ENCODE measurements around the gene TIE1.

Gene TIE1

GRCh38 chr1:43338001-43338400 is 37.2 kb downstream of the TIE1 start:
- no peak for DNase-seq (ENCODE audit: low spot score)

- no peak for DNase-seq (ENCODE audit: low spot score)
Measured at GRCh38 chr1:43339584-43340232, 38.9 kb downstream of the TIE1 start.

- no peak for DNase-seq (ENCODE audit: low spot score)
Measured at GRCh38 chr1:43340559-43340958, 39.8 kb downstream of the TIE1 start.

GRCh38 chr1:43344267-43344850 is 43.6 kb downstream of the TIE1 start:
- no peak for DNase-seq (ENCODE audit: low spot score)

- DNase-seq (ENCODE audit: low spot score) = no peak
Measured at GRCh38 chr1:43345120-43345519, 44.3 kb downstream of the TIE1 start.

- no peak for DNase-seq (ENCODE audit: low spot score)
Measured at GRCh38 chr1:43346636-43347035, 45.9 kb downstream of the TIE1 start.

DNA sequence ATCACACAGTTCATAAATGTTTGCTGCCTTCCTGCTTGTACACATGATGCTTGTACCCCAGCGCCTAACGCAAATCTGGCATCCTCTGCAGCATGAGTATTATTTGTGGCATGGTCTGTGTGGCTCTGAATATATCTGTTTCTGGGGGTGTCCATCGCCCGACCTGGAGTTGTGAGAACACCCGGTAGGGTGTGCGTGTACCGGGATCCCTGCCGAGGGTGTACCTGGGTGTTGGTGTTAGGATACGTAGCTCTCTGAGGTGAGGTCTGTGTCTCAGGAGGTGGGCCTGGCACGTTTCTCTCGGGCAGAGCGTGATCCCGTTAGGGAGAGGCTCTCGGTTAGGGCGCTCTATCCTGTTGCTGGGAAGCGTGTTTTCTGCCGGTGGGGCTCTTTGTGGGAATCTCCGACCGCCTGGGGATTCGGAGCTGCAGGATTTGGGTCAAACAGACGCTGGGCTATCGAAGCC is 47.6 kb downstream of the TIE1 start:
- no peak for DNase-seq (ENCODE audit: low spot score)

DNA sequence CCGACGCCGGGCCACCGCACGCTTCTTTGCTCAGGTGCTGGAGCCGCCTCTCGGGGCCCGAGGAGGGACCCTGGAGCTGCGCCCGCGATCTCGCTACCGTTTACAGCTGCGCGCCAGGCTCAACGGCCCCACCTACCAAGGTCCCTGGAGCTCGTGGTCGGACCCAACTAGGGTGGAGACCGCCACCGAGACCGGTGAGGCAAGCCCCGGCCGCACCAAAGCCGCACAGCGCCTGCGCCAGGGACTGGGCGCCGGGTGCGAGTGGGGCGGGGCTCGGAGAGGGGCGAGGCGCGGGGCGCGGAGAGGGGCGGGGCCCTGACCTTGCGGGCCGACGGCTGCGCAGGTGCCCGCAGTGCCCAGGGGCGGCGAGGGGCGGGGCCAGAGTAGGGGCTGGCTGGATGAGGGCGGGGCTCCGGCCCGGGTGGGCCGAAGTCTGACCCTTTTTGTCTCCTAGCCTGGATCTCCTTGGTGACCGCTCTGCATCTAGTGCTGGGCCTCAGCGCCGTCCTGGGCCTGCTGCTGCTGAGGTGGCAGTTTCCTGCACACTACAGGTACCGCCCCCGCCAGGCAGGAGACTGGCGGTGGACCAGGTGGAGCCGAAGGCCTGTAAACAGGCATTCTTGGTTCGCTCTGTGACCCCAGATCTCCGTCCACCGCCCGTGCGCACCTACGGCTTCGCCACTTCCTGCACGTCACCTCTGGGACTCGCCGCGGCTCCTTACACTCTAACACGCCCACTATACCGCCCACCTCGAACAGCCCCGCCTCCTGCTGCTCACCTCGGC is 48.2 kb downstream of the TIE1 start:
- peak; percentile 78 for DNase-seq (ENCODE audit: low spot score)

DNA sequence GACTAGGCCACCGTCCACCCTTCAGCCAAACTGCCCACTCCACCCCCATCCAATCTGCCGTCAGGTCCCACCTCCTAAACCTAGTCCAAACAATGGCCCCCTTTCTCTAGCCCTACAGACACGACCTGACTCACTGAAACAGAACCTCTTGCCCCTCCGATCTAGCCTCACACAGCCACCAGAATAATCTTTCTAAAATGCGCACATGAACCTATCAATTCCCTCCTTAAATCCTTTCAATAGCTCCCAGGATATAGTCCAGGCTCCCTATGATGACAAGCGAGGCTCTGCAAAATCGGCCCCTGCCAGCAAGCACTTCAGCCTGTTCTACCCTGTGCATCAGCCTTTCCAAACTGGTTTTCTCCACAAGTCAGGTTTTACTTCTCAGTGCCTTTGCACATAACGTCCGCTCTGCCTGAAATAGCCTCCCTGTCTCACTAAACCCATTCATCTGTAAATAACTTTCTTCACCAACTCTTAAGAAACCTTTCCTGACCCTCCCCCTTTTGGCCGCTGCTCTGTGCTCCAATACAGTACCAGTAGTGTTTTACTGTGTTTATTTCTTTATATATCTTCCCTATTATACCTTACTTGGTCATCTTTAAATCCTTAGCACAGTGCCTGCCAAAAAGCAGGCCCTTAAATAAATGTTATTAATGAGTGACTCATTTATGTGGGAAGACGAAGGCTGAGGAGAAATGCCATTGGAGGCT is 49.0 kb downstream of the TIE1 start:
- DNase-seq (ENCODE audit: low spot score) = no peak

GRCh38 chr1:43350976-43351375 is 50.2 kb downstream of the TIE1 start:
- DNase-seq (ENCODE audit: low spot score) = no peak

DNA sequence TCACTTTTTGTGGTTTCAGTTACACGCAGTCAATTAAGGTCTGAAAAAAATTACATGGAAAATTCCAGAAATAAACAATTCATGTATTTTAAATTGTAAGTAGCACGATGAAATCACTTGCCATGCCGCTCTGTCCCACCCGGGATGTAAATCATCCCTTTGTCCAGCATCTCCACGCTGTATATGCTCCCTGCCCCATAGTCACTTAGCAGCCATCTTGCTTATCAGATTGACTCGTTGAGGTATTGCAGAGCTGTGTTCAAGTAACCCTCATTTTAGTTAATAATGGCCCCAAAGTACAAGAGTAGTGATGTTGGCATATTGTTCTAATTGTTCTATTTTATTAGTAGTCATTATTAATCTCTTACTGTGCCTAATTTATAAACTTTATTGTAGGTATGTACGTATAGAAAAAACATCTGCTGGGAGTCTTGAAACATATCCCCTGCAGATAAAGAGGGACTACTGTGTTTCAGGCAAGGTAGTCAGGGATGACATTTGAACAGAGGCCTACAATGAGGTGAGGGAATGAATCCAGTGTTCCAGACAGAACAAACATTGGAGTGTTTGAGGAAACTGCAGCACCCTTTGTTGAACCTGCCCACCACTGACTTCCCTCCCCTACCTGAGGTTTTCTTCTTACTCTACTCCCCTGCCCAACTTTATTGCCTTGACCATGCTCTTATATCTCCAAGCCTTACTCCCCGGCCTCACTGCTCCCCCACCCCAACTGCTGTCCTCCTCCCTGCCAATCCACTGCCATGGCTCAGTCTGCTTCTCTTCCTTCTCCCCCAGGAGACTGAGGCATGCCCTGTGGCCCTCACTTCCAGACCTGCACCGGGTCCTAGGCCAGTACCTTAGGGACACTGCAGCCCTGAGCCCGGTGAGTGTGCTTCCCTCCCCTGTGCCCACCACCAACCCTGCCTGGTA is 50.9 kb downstream of the TIE1 start:
- DNase-seq (ENCODE audit: low spot score) = no peak

- no peak for DNase-seq (ENCODE audit: low spot score)
Measured at GRCh38 chr1:43352351-43352705, 51.5 kb downstream of the TIE1 start.

GRCh38 chr1:43352881-43353280 is 52.1 kb downstream of the TIE1 start:
- no peak for DNase-seq (ENCODE audit: low spot score)

GRCh38 chr1:43354471-43354870 is 53.7 kb downstream of the TIE1 start:
- no peak for DNase-seq (ENCODE audit: low spot score)

DNA sequence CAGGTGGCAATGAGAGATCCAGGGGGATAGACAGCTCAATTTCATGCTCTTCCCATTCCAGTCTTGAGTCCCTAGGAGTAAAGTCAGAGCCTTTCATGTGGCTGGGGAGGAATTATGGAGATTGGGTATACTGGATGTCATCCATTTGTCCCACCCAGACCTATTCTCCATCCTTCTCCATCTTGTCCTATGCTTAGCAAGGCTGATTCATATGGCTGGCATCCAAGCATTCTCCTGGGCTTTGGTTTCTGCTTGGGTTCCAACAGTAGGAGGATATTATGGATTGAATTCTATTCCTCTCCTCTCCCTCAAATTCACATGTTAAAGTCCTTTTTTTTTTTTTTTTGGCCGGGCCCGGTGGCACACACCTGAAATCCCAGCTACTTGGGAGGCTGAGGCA is 54.2 kb downstream of the TIE1 start:
- DNase-seq (ENCODE audit: low spot score) = no peak

GRCh38 chr1:43357251-43357650 is 56.5 kb downstream of the TIE1 start:
- DNase-seq (ENCODE audit: low spot score) = no peak

- DNase-seq (ENCODE audit: low spot score) = peak; percentile 82
Measured at GRCh38 chr1:43358121-43358745, 57.5 kb downstream of the TIE1 start.

DNA sequence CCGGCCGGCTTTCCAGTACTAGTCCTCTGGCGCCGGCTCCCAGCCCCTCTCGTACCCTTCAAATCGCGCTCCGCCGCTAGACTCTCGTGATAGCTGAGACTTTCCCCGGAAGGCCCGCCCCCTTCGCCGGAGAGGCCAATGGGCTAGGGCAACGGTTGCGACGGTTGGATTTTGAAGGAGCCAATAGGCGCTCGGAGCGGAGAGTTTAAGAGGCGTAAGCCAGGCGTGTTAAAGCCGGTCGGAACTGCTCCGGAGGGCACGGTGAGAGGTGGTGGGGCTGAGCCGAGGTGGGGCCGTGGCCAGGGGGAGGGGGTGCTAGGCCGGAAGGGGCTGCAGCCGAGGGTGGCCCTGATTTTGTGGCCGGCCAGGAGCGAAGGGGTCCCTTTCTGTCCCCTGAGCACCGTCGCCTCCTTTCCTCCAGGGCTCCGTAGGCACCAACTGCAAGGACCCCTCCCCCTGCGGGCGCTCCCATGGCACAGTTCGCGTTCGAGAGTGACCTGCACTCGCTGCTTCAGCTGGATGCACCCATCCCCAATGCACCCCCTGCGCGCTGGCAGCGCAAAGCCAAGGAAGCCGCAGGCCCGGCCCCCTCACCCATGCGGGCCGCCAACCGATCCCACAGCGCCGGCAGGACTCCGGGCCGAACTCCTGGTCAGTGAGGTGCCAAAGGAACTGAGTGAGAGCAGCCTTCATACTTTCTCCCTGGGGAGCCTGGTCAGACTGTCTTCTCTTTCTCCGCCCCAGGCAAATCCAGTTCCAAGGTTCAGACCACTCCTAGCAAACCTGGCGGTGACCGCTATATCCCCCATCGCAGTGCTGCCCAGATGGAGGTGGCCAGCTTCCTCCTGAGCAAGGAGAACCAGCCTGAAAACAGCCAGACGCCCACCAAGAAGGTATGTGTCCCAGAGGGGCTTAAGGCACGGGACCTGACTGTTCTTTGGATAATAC is 58.2 kb downstream of the TIE1 start, which contains the start of gene CDC20:
TSS of gene CDC20 (plus strand) at position 236 of the 948 bp plus-strand sequence. CDS start at position 471, 235 bp downstream.
- DNase-seq (ENCODE audit: low spot score) = peak; percentile 97

DNA sequence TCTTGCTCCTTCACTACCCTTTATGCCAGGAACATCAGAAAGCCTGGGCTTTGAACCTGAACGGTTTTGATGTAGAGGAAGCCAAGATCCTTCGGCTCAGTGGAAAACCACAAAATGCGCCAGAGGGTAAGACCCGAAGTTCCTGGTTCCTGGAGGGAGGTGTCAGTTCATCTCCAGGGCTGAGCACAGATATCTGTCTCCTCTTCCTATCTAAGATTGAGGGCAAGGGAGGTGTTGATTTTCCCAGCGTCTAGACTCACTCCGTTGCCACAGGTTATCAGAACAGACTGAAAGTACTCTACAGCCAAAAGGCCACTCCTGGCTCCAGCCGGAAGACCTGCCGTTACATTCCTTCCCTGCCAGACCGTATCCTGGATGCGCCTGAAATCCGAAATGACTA is 58.9 kb downstream of the TIE1 start:
- no peak for DNase-seq (ENCODE audit: low spot score)

DNA sequence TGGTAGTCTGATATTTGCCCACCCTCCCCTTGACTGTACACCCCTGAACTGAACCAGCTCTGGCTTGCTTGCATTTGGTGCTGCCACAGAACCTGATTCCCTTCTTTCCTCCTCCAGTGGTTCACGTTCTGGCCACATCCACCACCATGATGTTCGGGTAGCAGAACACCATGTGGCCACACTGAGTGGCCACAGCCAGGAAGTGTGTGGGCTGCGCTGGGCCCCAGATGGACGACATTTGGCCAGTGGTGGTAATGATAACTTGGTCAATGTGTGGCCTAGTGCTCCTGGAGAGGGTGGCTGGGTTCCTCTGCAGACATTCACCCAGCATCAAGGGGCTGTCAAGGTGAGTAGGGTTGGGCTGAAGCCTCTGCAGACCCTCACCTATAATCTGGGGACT is 59.8 kb downstream of the TIE1 start:
- no peak for DNase-seq (ENCODE audit: low spot score)
